Activated B cell treated with CpG ODN at 0.5 μM for 24 hours (primary cell): ENCODE results near the gene CFAP300. TPM values are rescaled to one million over a fixed set of nuclear protein-coding genes. Genes with fewer than 3 reads are reported as not detected.

Experiments used
- ATAC-seq: fragments of 200-7000 bp; cut with Tn5 transposase; one replicate; pipeline ENCODE4 v1.10.0; 2021; ENCODE audit warnings: low read depth, mild to moderate bottlenecking, moderate library complexity
- CTCF ChIA-PET: fragments of 350-600 bp; sonication (Branson Sonifier 250); formaldehyde crosslinking; loops from one replicate; lab custom pipeline; 2021; ENCODE audit warnings: antibody characterized with exemption; lab: Charles Lee
- POLR2A ChIA-PET: fragments of 350-600 bp; sonication (Branson Sonifier 250); formaldehyde crosslinking; loops from one replicate; lab custom pipeline; 2021; ENCODE audit warnings: antibody characterized with exemption; lab: Charles Lee
- DNase-seq: peaks from one replicate; pipeline ENCODE4 v3.0.0; 2022
- H3K27ac Mint-ChIP-seq: one replicate; pipeline ENCODE4 v1.8.0; 2020; ENCODE audit warnings: mixed read lengths
- H3K27me3 Mint-ChIP-seq: one replicate; pipeline ENCODE4 v1.8.0; 2021; ENCODE audit warnings: mixed read lengths
- H3K36me3 Mint-ChIP-seq: one replicate; pipeline ENCODE4 v1.8.0; 2021; ENCODE audit warnings: low read depth, mixed read lengths
- H3K4me1 Mint-ChIP-seq: one replicate; pipeline ENCODE4 v1.8.0; 2021; ENCODE audit warnings: mixed read lengths
- H3K4me3 Mint-ChIP-seq: one replicate; pipeline ENCODE4 v1.8.0; 2020; ENCODE audit warnings: mild to moderate bottlenecking, mixed read lengths
- H3K9me3 Mint-ChIP-seq: one replicate; pipeline ENCODE4 v1.8.0; 2020; ENCODE audit warnings: mixed read lengths
- intact Hi-C: fragments of 100-400 bp; cut with micrococcal nuclease; formaldehyde crosslinking; loops from one replicate; pipeline ENCODE4 v1.15.1; 2024
- total RNA-seq: library from RNA; stranded (reverse); gene quantifications from 2 replicates; pipeline ENCODE4 v1.2.3, GENCODE V29; 2022
- TF ChIP-seq, protein P1 (sequence below): fragments of 200-600 bp; IDR thresholded peaks from one replicate; pipeline ENCODE4 v1.8.0; 2022; ENCODE audit warnings: antibody characterized with exemption, mild to moderate bottlenecking

Gene CFAP300
- not detected in 2 replicates for total RNA-seq

DNA sequence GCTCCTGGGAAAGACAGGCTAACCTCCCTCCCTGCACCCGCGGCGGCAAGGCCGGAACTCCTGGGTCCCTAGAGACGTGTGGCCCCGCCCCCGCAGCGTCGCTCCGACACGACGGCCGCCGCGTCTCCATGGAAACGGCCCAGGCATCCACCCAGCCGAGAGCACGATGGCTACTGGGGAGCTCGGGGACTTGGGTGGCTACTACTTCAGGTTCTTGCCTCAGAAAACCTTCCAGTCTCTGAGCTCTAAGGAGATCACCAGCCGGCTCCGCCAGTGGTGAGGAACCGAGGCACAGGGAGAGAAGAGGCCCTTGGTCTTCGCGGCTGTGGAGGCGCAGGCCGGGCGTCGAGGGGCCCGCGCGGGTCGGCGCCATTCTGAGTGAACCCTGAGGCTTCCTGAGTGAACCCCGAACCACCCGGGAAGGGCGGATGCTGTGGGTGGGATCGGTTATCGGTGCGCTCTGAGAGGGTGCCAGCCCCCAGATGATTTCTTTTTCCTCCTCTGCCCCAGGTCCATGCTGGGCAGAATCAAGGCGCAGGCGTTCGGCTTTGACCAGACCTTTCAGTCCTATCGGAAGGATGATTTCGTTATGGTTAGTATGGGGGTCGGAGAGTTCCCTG is at the start of gene CFAP300:
Gene CFAP300 (plus strand): TSS at position 133 of the 620 bp plus-strand sequence. CDS start 34 bp downstream, at position 167.
- Mint-ChIP-seq H3K27ac (no peak within 1 kb of the TSS), H3K27me3 (peaks cover 30% of the 10 kb centered on the region), H3K4me3 (peak within 1 kb of the TSS; percentile 67), H3K9me3 (no peaks in the 10 kb centered on the region), H3K4me1 (peaks cover 6% of the 10 kb centered on the region), H3K36me3 (no peaks in the 10 kb centered on the region)
- CTCF ChIA-PET, result no interaction called here
- peak; percentile 25 for ATAC-seq
- POLR2A ChIA-PET, result interaction anchor here (0.5 kb wide), 1 partner anchor 513 kb away, joined by 3 read pairs; no protein-coding TSS in a partner anchor
- TF ChIP-seq, protein P1, sequence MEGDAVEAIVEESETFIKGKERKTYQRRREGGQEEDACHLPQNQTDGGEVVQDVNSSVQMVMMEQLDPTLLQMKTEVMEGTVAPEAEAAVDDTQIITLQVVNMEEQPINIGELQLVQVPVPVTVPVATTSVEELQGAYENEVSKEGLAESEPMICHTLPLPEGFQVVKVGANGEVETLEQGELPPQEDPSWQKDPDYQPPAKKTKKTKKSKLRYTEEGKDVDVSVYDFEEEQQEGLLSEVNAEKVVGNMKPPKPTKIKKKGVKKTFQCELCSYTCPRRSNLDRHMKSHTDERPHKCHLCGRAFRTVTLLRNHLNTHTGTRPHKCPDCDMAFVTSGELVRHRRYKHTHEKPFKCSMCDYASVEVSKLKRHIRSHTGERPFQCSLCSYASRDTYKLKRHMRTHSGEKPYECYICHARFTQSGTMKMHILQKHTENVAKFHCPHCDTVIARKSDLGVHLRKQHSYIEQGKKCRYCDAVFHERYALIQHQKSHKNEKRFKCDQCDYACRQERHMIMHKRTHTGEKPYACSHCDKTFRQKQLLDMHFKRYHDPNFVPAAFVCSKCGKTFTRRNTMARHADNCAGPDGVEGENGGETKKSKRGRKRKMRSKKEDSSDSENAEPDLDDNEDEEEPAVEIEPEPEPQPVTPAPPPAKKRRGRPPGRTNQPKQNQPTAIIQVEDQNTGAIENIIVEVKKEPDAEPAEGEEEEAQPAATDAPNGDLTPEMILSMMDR, result no peak
- intact Hi-C loops, result no loop called here
- DNase-seq, result peak; percentile 18

DNA sequence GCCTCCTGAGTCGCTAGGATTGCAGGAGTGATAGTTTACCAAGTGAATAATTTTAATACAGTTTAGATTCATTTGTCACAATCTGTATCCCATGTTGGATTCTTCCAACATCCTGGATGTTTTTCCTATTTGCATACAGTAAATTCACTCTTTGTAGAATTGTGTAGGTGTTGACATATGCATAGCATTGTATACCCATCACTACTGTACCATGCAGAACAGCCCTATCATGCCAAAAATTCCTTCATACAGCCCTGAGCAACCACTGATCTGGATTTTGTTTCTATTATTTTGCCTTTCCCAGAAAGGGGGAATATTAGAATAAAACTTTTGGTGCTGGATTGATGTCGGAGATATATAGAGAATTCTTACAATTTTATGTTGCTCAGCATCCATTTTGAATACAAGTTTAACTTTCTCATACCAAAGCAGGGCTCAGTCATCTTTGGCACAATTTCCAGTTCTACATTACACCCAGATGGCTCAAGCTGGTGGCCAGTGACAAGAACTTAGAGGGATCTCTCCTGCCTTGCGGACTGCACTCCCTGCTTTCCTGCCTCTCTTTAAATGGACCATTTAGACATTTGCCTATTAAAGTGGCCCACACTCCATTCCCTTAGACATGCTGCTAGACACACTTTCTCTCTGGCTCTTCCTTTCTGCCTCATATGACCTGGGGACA is 45.4 kb upstream of the CFAP300 start:
- Mint-ChIP-seq H3K27me3 (no peaks in the 10 kb centered on the region), H3K9me3 (no peaks in the 10 kb centered on the region), H3K4me3 (no peak overlapping the region), H3K36me3 (no peaks in the 10 kb centered on the region), H3K4me1 (no peaks in the 10 kb centered on the region), H3K27ac (no peak overlapping the region)
- ChIA-PET CTCF (no interaction called here), POLR2A (no interaction called here)
- TF ChIP-seq, protein P1, result no peak
- no peak for DNase-seq
- no peak for ATAC-seq
- intact Hi-C loops, result loop anchor here (10.0 kb wide), 1 partner anchor 493 kb away; no protein-coding TSS in a partner anchor

- Mint-ChIP-seq H3K4me3 (no peak overlapping the region), H3K27me3 (no peaks in the 10 kb centered on the region), H3K27ac (no peak overlapping the region), H3K9me3 (no peaks in the 10 kb centered on the region), H3K4me1 (no peaks in the 10 kb centered on the region), H3K36me3 (no peaks in the 10 kb centered on the region)
- POLR2A ChIA-PET, result no interaction called here
- ATAC-seq (no peak), DNase-seq (no peak)
- CTCF ChIA-PET, result interaction anchor here (9.8 kb wide), 1 partner anchor 142 kb away, joined by 238 read pairs; no protein-coding TSS in a partner anchor
- TF ChIP-seq, protein P1, result no peak
- intact Hi-C loops, result loop anchor here (10.0 kb wide), 1 partner anchor 491 kb away; no protein-coding TSS in a partner anchor
Observed at GRCh38 chr11:102004220-102004619, 43.0 kb upstream of the CFAP300 start.

DNA sequence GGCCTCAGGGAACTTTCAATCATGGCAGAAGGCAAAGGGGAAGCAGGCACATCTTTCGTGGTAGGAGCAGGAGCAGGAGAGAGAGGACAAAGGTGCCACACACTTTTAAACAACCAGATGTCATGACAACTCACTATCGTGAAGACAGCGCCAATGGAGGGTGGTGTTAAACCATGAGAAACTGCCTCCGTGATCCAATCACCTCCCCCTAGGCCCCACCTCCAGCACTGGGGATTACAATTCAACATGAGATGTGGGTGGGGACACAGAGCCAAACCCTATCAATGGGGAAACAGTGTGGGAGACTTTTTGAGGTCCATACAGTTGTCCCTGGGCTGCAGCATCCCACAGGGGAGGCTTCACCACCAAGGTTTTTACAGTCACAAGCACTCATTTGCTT is 41.9 kb upstream of the CFAP300 start:
- Mint-ChIP-seq H3K4me1 (no peaks in the 10 kb centered on the region), H3K4me3 (no peak overlapping the region), H3K9me3 (no peaks in the 10 kb centered on the region), H3K27ac (no peak overlapping the region), H3K27me3 (peaks cover 7% of the 10 kb centered on the region), H3K36me3 (no peaks in the 10 kb centered on the region)
- no peak for ATAC-seq
- POLR2A ChIA-PET, result no interaction called here
- no peak for DNase-seq
- CTCF ChIA-PET, result interaction anchor here (0.6 to 9.8 kb wide), 5 partner anchors 8 to 662 kb away, joined by 3 to 238 read pairs (median 4); no protein-coding TSS in a partner anchor
- intact Hi-C loops, result loop anchor here (5.0 to 10.0 kb wide), 2 partner anchors 489 to 1428 kb away; no protein-coding TSS in a partner anchor
- TF ChIP-seq, protein P1, result no peak
